ENCODE data around the gene PCDH12. TPM values are rescaled to one million over a fixed set of nuclear protein-coding genes. Genes with fewer than 3 reads are reported as not detected.
A peak's percentile ranks its signal among the peaks of the same experiment; 100 is the strongest.

Gene PCDH12
- total RNA-seq, 2 experiments from 2014 or later, result 1.7 to 2.6 TPM

- Mint-ChIP-seq H3K27ac (no peak overlapping the region), H3K27me3 (no peaks in the 10 kb centered on the region), H3K4me1 (ENCODE audit: low read depth) (peaks cover 6% of the 10 kb centered on the region), H3K36me3 (no peaks in the 10 kb centered on the region), H3K4me3 (no peak overlapping the region), H3K9me3 (no peaks in the 10 kb centered on the region)
- no peak for DNase-seq
- intact Hi-C loops (cut with micrococcal nuclease), result no loop called here
- ChIA-PET CTCF (interaction anchor here (2.4 kb wide), 1 partner anchor 10 kb away, joined by 16 read pairs; no protein-coding TSS in a partner anchor), POLR2A (no interaction called here)
Observed at GRCh38 chr5:141950207-141951005, 7.6 kb downstream of the PCDH12 start.

GRCh38 chr5:141949511-141949910, 8.5 kb downstream of the PCDH12 start:
- no peaks in the 10 kb centered on the region for H3K27me3 Mint-ChIP-seq
- ChIA-PET POLR2A (no interaction called here), CTCF (interaction anchor here (2.4 kb wide), 1 partner anchor 11 kb away, joined by 16 read pairs; no protein-coding TSS in a partner anchor)
- intact Hi-C loops (cut with micrococcal nuclease), result no loop called here
- H3K9me3 Mint-ChIP-seq, result no peaks in the 10 kb centered on the region
- no peak overlapping the region for H3K27ac Mint-ChIP-seq
- peaks cover 6% of the 10 kb centered on the region for H3K4me1 Mint-ChIP-seq (ENCODE audit: low read depth)
- no peaks in the 10 kb centered on the region for H3K36me3 Mint-ChIP-seq
- no peak for DNase-seq
- H3K4me3 Mint-ChIP-seq, result no peak overlapping the region

- ChIA-PET CTCF (interaction anchor here (2.2 kb wide), 1 partner anchor 69 kb away, joined by 6 read pairs; no protein-coding TSS in a partner anchor), POLR2A (no interaction called here)
- no peak for DNase-seq
- no peaks in the 10 kb centered on the region for H3K9me3 Mint-ChIP-seq
- intact Hi-C loops (cut with micrococcal nuclease), result no loop called here
- H3K27ac Mint-ChIP-seq, result no peak overlapping the region
- H3K27me3 Mint-ChIP-seq, result no peaks in the 10 kb centered on the region
- no peak overlapping the region for H3K4me3 Mint-ChIP-seq
- H3K36me3 Mint-ChIP-seq, result no peaks in the 10 kb centered on the region
- peaks cover 6% of the 10 kb centered on the region for H3K4me1 Mint-ChIP-seq (ENCODE audit: low read depth)
Observed at GRCh38 chr5:141948812-141949211, 9.2 kb downstream of the PCDH12 start.

GRCh38 chr5:141947316-141947715, 10.7 kb downstream of the PCDH12 start:
- intact Hi-C loops (cut with micrococcal nuclease), result no loop called here

GRCh38 chr5:141945511-141946051, 12.4 kb downstream of the PCDH12 start:
- ChIA-PET POLR2A (no interaction called here), CTCF (interaction anchor here (9.4 kb wide), 1 partner anchor 14 kb away, joined by 78 read pairs; the partner anchor contains the start of gene PCDH12)
- no peak overlapping the region for H3K27ac Mint-ChIP-seq

More at GRCh38 chr5:141947316-141947715, 10.7 kb downstream of the PCDH12 start:
- H3K36me3 Mint-ChIP-seq, result no peaks in the 10 kb centered on the region
- no peaks in the 10 kb centered on the region for H3K27me3 Mint-ChIP-seq
- H3K9me3 Mint-ChIP-seq, result no peaks in the 10 kb centered on the region
- POLR2A ChIA-PET, result interaction anchor here (0.6 kb wide), 1 partner anchor 106 kb away, joined by 3 read pairs; no protein-coding TSS in a partner anchor
- no peak overlapping the region for H3K4me3 Mint-ChIP-seq
- H3K27ac Mint-ChIP-seq, result no peak overlapping the region
- no peak for DNase-seq
- CTCF ChIA-PET, result interaction anchor here (1.2 to 9.4 kb wide), 3 partner anchors 12 to 256 kb away, joined by 3 to 78 read pairs (median 6); partner anchors contain the start of gene PCDH12
- H3K4me1 Mint-ChIP-seq (ENCODE audit: low read depth), result peaks cover 6% of the 10 kb centered on the region

GRCh38 chr5:141944076-141944475, 13.9 kb downstream of the PCDH12 start:
- Mint-ChIP-seq H3K4me3 (no peak overlapping the region), H3K27ac (no peak overlapping the region), H3K36me3 (peaks cover 1% of the 10 kb centered on the region), H3K4me1 (ENCODE audit: low read depth) (peaks cover 2% of the 10 kb centered on the region), H3K9me3 (no peaks in the 10 kb centered on the region), H3K27me3 (no peaks in the 10 kb centered on the region)
- no peak for DNase-seq
- ChIA-PET CTCF (interaction anchor here (1.3 to 9.4 kb wide), 3 partner anchors 15 to 242 kb away, joined by 4 to 78 read pairs (median 4); partner anchors contain the start of genes PCDH12 and RNF14), POLR2A (interaction anchor here (1.0 kb wide), 1 partner anchor 14 kb away, joined by 3 read pairs; the partner anchor contains the start of gene PCDH12)
- intact Hi-C loops (cut with micrococcal nuclease), result no loop called here

More at GRCh38 chr5:141945511-141946051, 12.4 kb downstream of the PCDH12 start:
- Mint-ChIP-seq H3K36me3 (no peaks in the 10 kb centered on the region), H3K27me3 (no peaks in the 10 kb centered on the region), H3K4me3 (no peak overlapping the region), H3K4me1 (ENCODE audit: low read depth) (peaks cover 2% of the 10 kb centered on the region), H3K9me3 (no peaks in the 10 kb centered on the region)
- intact Hi-C loops (cut with micrococcal nuclease), result no loop called here
- DNase-seq, result no peak

GRCh38 chr5:141942185-141942857, 15.7 kb downstream of the PCDH12 start:
- no peak for DNase-seq
- Mint-ChIP-seq H3K36me3 (peaks cover 1% of the 10 kb centered on the region), H3K4me3 (no peak overlapping the region), H3K27ac (no peak overlapping the region), H3K27me3 (no peaks in the 10 kb centered on the region), H3K4me1 (ENCODE audit: low read depth) (peaks cover 2% of the 10 kb centered on the region), H3K9me3 (no peaks in the 10 kb centered on the region)
- CTCF ChIA-PET, result interaction anchor here (9.4 kb wide), 1 partner anchor 17 kb away, joined by 78 read pairs; the partner anchor contains the start of gene PCDH12
- intact Hi-C loops (cut with micrococcal nuclease), result no loop called here
- POLR2A ChIA-PET, result no interaction called here

GRCh38 chr5:141941779-141942178, 16.2 kb downstream of the PCDH12 start:
- Mint-ChIP-seq H3K36me3 (peaks cover 1% of the 10 kb centered on the region), H3K4me1 (ENCODE audit: low read depth) (peaks cover 2% of the 10 kb centered on the region), H3K27me3 (no peaks in the 10 kb centered on the region), H3K27ac (no peak overlapping the region), H3K9me3 (no peaks in the 10 kb centered on the region), H3K4me3 (no peak overlapping the region)
- intact Hi-C loops (cut with micrococcal nuclease), result no loop called here
- DNase-seq, result no peak
- POLR2A ChIA-PET, result no interaction called here
- CTCF ChIA-PET, result interaction anchor here (9.4 kb wide), 1 partner anchor 17 kb away, joined by 78 read pairs; the partner anchor contains the start of gene PCDH12

- DNase-seq, result no peak
- H3K4me1 Mint-ChIP-seq (ENCODE audit: low read depth), result peaks cover 2% of the 10 kb centered on the region
- H3K36me3 Mint-ChIP-seq, result peaks cover 1% of the 10 kb centered on the region
- H3K27me3 Mint-ChIP-seq, result no peaks in the 10 kb centered on the region
- H3K4me3 Mint-ChIP-seq, result no peak overlapping the region
- H3K9me3 Mint-ChIP-seq, result no peaks in the 10 kb centered on the region
- ChIA-PET CTCF (interaction anchor here (9.4 kb wide), 1 partner anchor 18 kb away, joined by 78 read pairs; the partner anchor contains the start of gene PCDH12), POLR2A (no interaction called here)
- intact Hi-C loops (cut with micrococcal nuclease), result no loop called here
- H3K27ac Mint-ChIP-seq, result no peak overlapping the region
Observed at GRCh38 chr5:141941307-141941706, 16.7 kb downstream of the PCDH12 start.

- H3K4me1 Mint-ChIP-seq (ENCODE audit: low read depth), result peaks cover 2% of the 10 kb centered on the region
- no peaks in the 10 kb centered on the region for H3K9me3 Mint-ChIP-seq
- intact Hi-C loops (cut with micrococcal nuclease), result no loop called here
- ChIA-PET CTCF (interaction anchor here (0.9 to 9.4 kb wide), 2 partner anchors 18 to 249 kb away, joined by 3 to 78 read pairs; partner anchors contain the start of gene PCDH12), POLR2A (no interaction called here)
- no peak overlapping the region for H3K4me3 Mint-ChIP-seq
- no peaks in the 10 kb centered on the region for H3K27me3 Mint-ChIP-seq
- H3K36me3 Mint-ChIP-seq, result peaks cover 5% of the 10 kb centered on the region
- H3K27ac Mint-ChIP-seq, result peak overlapping the region; percentile 21
- DNase-seq, result no peak
Observed at GRCh38 chr5:141940695-141941271, 17.2 kb downstream of the PCDH12 start.

- H3K27me3 Mint-ChIP-seq, result no peaks in the 10 kb centered on the region
- H3K36me3 Mint-ChIP-seq, result peaks cover 26% of the 10 kb centered on the region
- intact Hi-C loops (cut with micrococcal nuclease), result no loop called here
- H3K27ac Mint-ChIP-seq, result no peak overlapping the region
- no peak overlapping the region for H3K4me3 Mint-ChIP-seq
- H3K9me3 Mint-ChIP-seq, result no peaks in the 10 kb centered on the region
- ChIA-PET POLR2A (no interaction called here), CTCF (no interaction called here)
- DNase-seq, result no peak
- H3K4me1 Mint-ChIP-seq (ENCODE audit: low read depth), result no peaks in the 10 kb centered on the region
Observed at GRCh38 chr5:141935538-141935937, 22.5 kb downstream of the PCDH12 start.

All from activated CD4-positive, alpha-beta memory T cell treated with anti-CD3 and anti-CD28 coated beads for 36 hours (primary cell).